GM18861 (cell line): ENCODE data around the gene ALDH8A1.

Experiments used
- ATAC-seq: cut with Tn5 transposase; IDR thresholded peaks from one replicate; pipeline ENCODE4 v1.9.1; 2021; ENCODE audit not compliant: unreplicated experiment

ALDH8A1 gene

GRCh38 chr6:134949927-134950326 lies at the start of gene ALDH8A1:
Gene ALDH8A1, minus strand, starts transcription at chr6:134950101. Its CDS starts 48 bp downstream, at chr6:134950053.
- ATAC-seq = no peak

- ATAC-seq = no peak
Observed at GRCh38 chr6:134999107-134999506, 49.2 kb upstream of the ALDH8A1 start.

GRCh38 chr6:134997133-134997995 lies 47.5 kb upstream of the ALDH8A1 start:
- no peak for ATAC-seq

- ATAC-seq = no peak
Observed at GRCh38 chr6:134995536-134995935, 45.6 kb upstream of the ALDH8A1 start.

- ATAC-seq = no peak
Observed at GRCh38 chr6:134994431-134994830, 44.5 kb upstream of the ALDH8A1 start.

GRCh38 chr6:134992155-134992554 lies 42.3 kb upstream of the ALDH8A1 start:
- no peak for ATAC-seq

- ATAC-seq = no peak
Observed at GRCh38 chr6:134990262-134990661, 40.4 kb upstream of the ALDH8A1 start.

GRCh38 chr6:134984821-134985220 lies 34.9 kb upstream of the ALDH8A1 start:
- ATAC-seq = no peak

- no peak for ATAC-seq
Observed at GRCh38 chr6:134983823-134984222, 33.9 kb upstream of the ALDH8A1 start.

- no peak for ATAC-seq
Observed at GRCh38 chr6:134982161-134982560, 32.3 kb upstream of the ALDH8A1 start.

GRCh38 chr6:134980846-134981245 lies 30.9 kb upstream of the ALDH8A1 start:
- ATAC-seq = no peak

- peak; percentile 93 for ATAC-seq
Observed at GRCh38 chr6:134979142-134979541, 29.2 kb upstream of the ALDH8A1 start.

GRCh38 chr6:134974370-134974769 lies 24.5 kb upstream of the ALDH8A1 start:
- no peak for ATAC-seq

- no peak for ATAC-seq
Observed at GRCh38 chr6:134967711-134968110, 17.8 kb upstream of the ALDH8A1 start.

- ATAC-seq = no peak
Observed at GRCh38 chr6:134964451-134965203, 14.7 kb upstream of the ALDH8A1 start.

GRCh38 chr6:134962421-134962820 lies 12.5 kb upstream of the ALDH8A1 start:
- ATAC-seq = no peak

- no peak for ATAC-seq
Observed at GRCh38 chr6:134961366-134961765, 11.5 kb upstream of the ALDH8A1 start.

- no peak for ATAC-seq
Observed at GRCh38 chr6:134959603-134960002, 9.7 kb upstream of the ALDH8A1 start.

- ATAC-seq = no peak
Observed at GRCh38 chr6:134956676-134957075, 6.8 kb upstream of the ALDH8A1 start.

GRCh38 chr6:134956032-134956431 lies 6.1 kb upstream of the ALDH8A1 start:
- no peak for ATAC-seq

- no peak for ATAC-seq
Observed at GRCh38 chr6:134954272-134955000, 4.5 kb upstream of the ALDH8A1 start.
